Activated naive CD8-positive, alpha-beta T cell treated with anti-CD3 and anti-CD28 coated beads, Interleukin-2, amount 50 U/mL, for 24 hours (primary cell): ENCODE data around the gene SKIDA1.
A peak's percentile ranks its signal among the peaks of the same experiment; 100 is the strongest.

Experiments
- ATAC-seq: fragments of 150-1000 bp; cut with Tn5 transposase; one replicate; pipeline ENCODE4 v1.10.0; 2021
- DNase-seq: peaks from one replicate; pipeline ENCODE4 v3.0.0; 2021
- H3K27ac Mint-ChIP-seq: one replicate; pipeline ENCODE4 v1.8.0; 2021; ENCODE audit warnings: mild to moderate bottlenecking, mixed read lengths
- H3K27me3 Mint-ChIP-seq: one replicate; pipeline ENCODE4 v1.8.0; 2021; ENCODE audit warnings: mixed read lengths
- H3K36me3 Mint-ChIP-seq: one replicate; pipeline ENCODE4 v1.8.0; 2021; ENCODE audit warnings: low read depth, mixed read lengths
- H3K4me1 Mint-ChIP-seq: one replicate; pipeline ENCODE4 v1.8.0; 2021; ENCODE audit warnings: mixed read lengths
- H3K4me3 Mint-ChIP-seq: one replicate; pipeline ENCODE4 v1.8.0; 2021; ENCODE audit warnings: mild to moderate bottlenecking, moderate library complexity, mixed read lengths
- H3K9me3 Mint-ChIP-seq: one replicate; pipeline ENCODE4 v1.8.0; 2021; ENCODE audit warnings: mixed read lengths

The SKIDA1 gene

GRCh38 chr10:21502348-21502740, 23.1 kb downstream of the SKIDA1 start:
- no peaks in the 10 kb centered on the region for H3K9me3 Mint-ChIP-seq
- no peaks in the 10 kb centered on the region for H3K36me3 Mint-ChIP-seq
- no peak for ATAC-seq
- H3K4me1 Mint-ChIP-seq: peaks cover 3% of the 10 kb centered on the region
- H3K27ac Mint-ChIP-seq: no peak overlapping the region
- H3K27me3 Mint-ChIP-seq: peaks cover 77% of the 10 kb centered on the region
- DNase-seq: no peak
- H3K4me3 Mint-ChIP-seq: no peak overlapping the region

GRCh38 chr10:21501731-21502347, 23.6 kb downstream of the SKIDA1 start:
- H3K27me3 Mint-ChIP-seq: peaks cover 77% of the 10 kb centered on the region
- DNase-seq (no peak), ATAC-seq (no peak)
- H3K4me1 Mint-ChIP-seq: peaks cover 5% of the 10 kb centered on the region
- no peaks in the 10 kb centered on the region for H3K9me3 Mint-ChIP-seq
- H3K4me3 Mint-ChIP-seq: no peak overlapping the region
- no peak overlapping the region for H3K27ac Mint-ChIP-seq
- H3K36me3 Mint-ChIP-seq: no peaks in the 10 kb centered on the region

GRCh38 chr10:21501091-21501490, 24.4 kb downstream of the SKIDA1 start:
- H3K27me3 Mint-ChIP-seq: peaks cover 70% of the 10 kb centered on the region
- no peak for ATAC-seq
- peaks cover 5% of the 10 kb centered on the region for H3K4me1 Mint-ChIP-seq
- no peak overlapping the region for H3K4me3 Mint-ChIP-seq
- DNase-seq: no peak
- H3K27ac Mint-ChIP-seq: no peak overlapping the region
- no peaks in the 10 kb centered on the region for H3K36me3 Mint-ChIP-seq
- no peaks in the 10 kb centered on the region for H3K9me3 Mint-ChIP-seq

GRCh38 chr10:21500578-21500910, 24.9 kb downstream of the SKIDA1 start:
- ATAC-seq (no peak), DNase-seq (no peak)
- no peaks in the 10 kb centered on the region for H3K36me3 Mint-ChIP-seq
- no peak overlapping the region for H3K27ac Mint-ChIP-seq
- H3K9me3 Mint-ChIP-seq: no peaks in the 10 kb centered on the region
- H3K4me1 Mint-ChIP-seq: peaks cover 5% of the 10 kb centered on the region
- H3K27me3 Mint-ChIP-seq: peaks cover 67% of the 10 kb centered on the region
- no peak overlapping the region for H3K4me3 Mint-ChIP-seq

- Mint-ChIP-seq H3K4me3 (peak overlapping the region; percentile 6), H3K27ac (no peak overlapping the region), H3K9me3 (no peaks in the 10 kb centered on the region), H3K27me3 (peaks cover 72% of the 10 kb centered on the region), H3K36me3 (no peaks in the 10 kb centered on the region), H3K4me1 (peaks cover 10% of the 10 kb centered on the region)
- peak; percentile 19 for DNase-seq
- no peak for ATAC-seq
Measured at GRCh38 chr10:21499701-21500577, 25.5 kb downstream of the SKIDA1 start.

GRCh38 chr10:21498986-21499385, 26.5 kb downstream of the SKIDA1 start:
- ATAC-seq: no peak
- Mint-ChIP-seq H3K27ac (no peak overlapping the region), H3K9me3 (no peaks in the 10 kb centered on the region), H3K4me1 (peaks cover 14% of the 10 kb centered on the region), H3K4me3 (no peak overlapping the region), H3K36me3 (no peaks in the 10 kb centered on the region), H3K27me3 (peaks cover 73% of the 10 kb centered on the region)
- DNase-seq: no peak

GRCh38 chr10:21498377-21498776, 27.1 kb downstream of the SKIDA1 start:
- Mint-ChIP-seq H3K27me3 (peaks cover 72% of the 10 kb centered on the region), H3K36me3 (no peaks in the 10 kb centered on the region), H3K9me3 (no peaks in the 10 kb centered on the region), H3K27ac (no peak overlapping the region), H3K4me1 (peaks cover 15% of the 10 kb centered on the region), H3K4me3 (no peak overlapping the region)
- ATAC-seq (no peak), DNase-seq (no peak)

- peak; percentile 10 for ATAC-seq
- peak; percentile 36 for DNase-seq
- Mint-ChIP-seq H3K36me3 (no peaks in the 10 kb centered on the region), H3K9me3 (no peaks in the 10 kb centered on the region), H3K27ac (no peak overlapping the region), H3K4me3 (peak overlapping the region; percentile 74), H3K4me1 (peaks cover 15% of the 10 kb centered on the region), H3K27me3 (peaks cover 69% of the 10 kb centered on the region)
Measured at GRCh38 chr10:21497177-21497807, 28.2 kb downstream of the SKIDA1 start.

GRCh38 chr10:21496343-21497176, 28.9 kb downstream of the SKIDA1 start:
- Mint-ChIP-seq H3K4me3 (peak overlapping the region; percentile 74), H3K36me3 (no peaks in the 10 kb centered on the region), H3K27ac (no peak overlapping the region), H3K9me3 (no peaks in the 10 kb centered on the region), H3K4me1 (peaks cover 15% of the 10 kb centered on the region), H3K27me3 (peaks cover 69% of the 10 kb centered on the region)
- DNase-seq: peak; percentile 50
- ATAC-seq: peak; percentile 64

GRCh38 chr10:21495752-21496342, 29.6 kb downstream of the SKIDA1 start:
- peak; percentile 85 for ATAC-seq
- DNase-seq: peak; percentile 90
- H3K36me3 Mint-ChIP-seq: no peaks in the 10 kb centered on the region
- no peak overlapping the region for H3K27ac Mint-ChIP-seq
- peaks cover 15% of the 10 kb centered on the region for H3K4me1 Mint-ChIP-seq
- H3K27me3 Mint-ChIP-seq: peaks cover 68% of the 10 kb centered on the region
- H3K9me3 Mint-ChIP-seq: no peaks in the 10 kb centered on the region
- H3K4me3 Mint-ChIP-seq: peak overlapping the region; percentile 80

- ATAC-seq (no peak), DNase-seq (no peak)
- peak overlapping the region; percentile 80 for H3K4me3 Mint-ChIP-seq
- peak overlapping the region; percentile 39 for H3K27ac Mint-ChIP-seq
- peaks cover 15% of the 10 kb centered on the region for H3K4me1 Mint-ChIP-seq
- H3K9me3 Mint-ChIP-seq: no peaks in the 10 kb centered on the region
- no peaks in the 10 kb centered on the region for H3K36me3 Mint-ChIP-seq
- H3K27me3 Mint-ChIP-seq: peaks cover 65% of the 10 kb centered on the region
Measured at GRCh38 chr10:21495002-21495751, 30.3 kb downstream of the SKIDA1 start.

- Mint-ChIP-seq H3K4me1 (peaks cover 15% of the 10 kb centered on the region), H3K27me3 (peaks cover 59% of the 10 kb centered on the region)
- no peak for ATAC-seq
Measured at GRCh38 chr10:21494191-21495001, 31.1 kb downstream of the SKIDA1 start.

GRCh38 chr10:21493784-21494183, 31.7 kb downstream of the SKIDA1 start:
- Mint-ChIP-seq H3K4me3 (peak overlapping the region; percentile 66), H3K27ac (no peak overlapping the region), H3K36me3 (no peaks in the 10 kb centered on the region), H3K4me1 (peaks cover 15% of the 10 kb centered on the region), H3K27me3 (peaks cover 53% of the 10 kb centered on the region), H3K9me3 (no peaks in the 10 kb centered on the region)
- DNase-seq (no peak), ATAC-seq (no peak)

More at GRCh38 chr10:21494191-21495001, 31.1 kb downstream of the SKIDA1 start:
- no peaks in the 10 kb centered on the region for H3K9me3 Mint-ChIP-seq
- no peak overlapping the region for H3K27ac Mint-ChIP-seq
- DNase-seq: peak; percentile 31
- no peaks in the 10 kb centered on the region for H3K36me3 Mint-ChIP-seq
- peak overlapping the region; percentile 80 for H3K4me3 Mint-ChIP-seq
